Stomach (tissue), 9 donors: ENCODE results near the gene TMEM187. TPM values are rescaled to one million over a fixed set of nuclear protein-coding genes. Genes with fewer than 3 reads are reported as not detected.

Experiments used
- DNase-seq, 2 donors: peaks; one replicate each; pipeline versions ENCODE4 v3.0.0 to v3.0.0-alpha.2; 2013 to 2019
- H3K27ac ChIP-seq, 5 donors: fragments of 200-600 bp in 4 of 5; sonication (generic) in 4 of 5; one replicate each; pipeline ENCODE4 v1.5.1; 2013 to 2019; ENCODE audit warnings: mild to moderate bottlenecking in 1 of 5, moderate library complexity in 1 of 5
- H3K27me3 ChIP-seq, 3 donors: fragments of 200-600 bp; sonication (generic); one replicate each; pipeline ENCODE4 v1.5.1; 2017 to 2019; ENCODE audit warnings: mixed run types in 1 of 3
- H3K36me3 ChIP-seq, 4 donors: fragments of 200-600 bp; sonication (generic); 1 replicate in 3 of 4; 2 replicates in 1 of 4; pipeline ENCODE4 v1.5.1; 2016 to 2019
- H3K4me1 ChIP-seq, 4 donors: fragments of 200-600 bp; sonication (generic); one replicate each; pipeline ENCODE4 v1.5.1; 2016 to 2019
- H3K4me3 ChIP-seq, 4 donors: fragments of 200-600 bp; sonication (generic) in 3 of 4; one replicate each; pipeline ENCODE4 v1.5.1; 2016 to 2019; ENCODE audit warnings: mild to moderate bottlenecking in 1 of 4
- H3K9me3 ChIP-seq, 4 donors: fragments of 200-600 bp; sonication (generic); one replicate each; pipeline ENCODE4 v1.5.1; 2016 to 2019
- CTCF ChIP-seq, 7 experiments: fragments of 450-650 bp in 4 of 7; fragments of 200-600 bp in 3 of 7; sonication (generic) in 3 of 7; IDR thresholded peaks; one replicate each; pipeline ENCODE4 v1.5.1; 2016 to 2019; ENCODE audit warnings: antibody characterized with exemption in 7 of 7, control low read depth in 2 of 7, mild to moderate bottlenecking in 1 of 7
- EP300 ChIP-seq: sonication (generic); formaldehyde crosslinking; IDR thresholded peaks from one replicate; pipeline ENCODE4 v1.6.1; 2017; ENCODE audit warnings: antibody characterized with exemption
- POLR2A ChIP-seq, 4 donors: fragments of 450-650 bp; IDR thresholded peaks; one replicate each; pipeline ENCODE4 v1.6.1; 2016; ENCODE audit warnings: antibody characterized with exemption in 4 of 4, control low read depth in 2 of 4, mild to moderate bottlenecking in 1 of 4, moderate library complexity in 1 of 4
- POLR2AphosphoS5 ChIP-seq, 3 donors: sonication (generic); formaldehyde crosslinking; IDR thresholded peaks; one replicate each; pipeline ENCODE4 v1.6.1; 2016; ENCODE audit warnings: antibody characterized with exemption in 3 of 3
- WGBS, 5 donors: extraction: QIAGEN DNeasy Blood & Tissue Kit in 3 of 5; methylation state at CpG; one replicate each; pipeline versions ENCODE4 v1.1.5 to v1.1.7; 2013 to 2018; 5-methylcytosine and 5-hydroxymethylcytosine counted together
- intact Hi-C: fragments of 100-400 bp; cut with DNase I; formaldehyde crosslinking; loops from one replicate; pipeline ENCODE4 v1.15.1; 2023; ENCODE audit warnings: low total_unique reads
- polyA plus RNA-seq, 3 donors: library from polyadenylated mRNA; stranded (reverse); fragments of 200-250 nt; gene quantifications; one replicate each; pipeline ENCODE4 v1.2.3, GENCODE V29; 2013
- total RNA-seq, 5 donors: library from RNA; depleted of rRNA; stranded (reverse); fragments of >200 nt; gene quantifications; one replicate each; pipeline versions ENCODE4 v1.1.0 to v1.2.3, GENCODE V29; 2014 to 2016
- donor health status: healthy with polysubstance abuse.
- donor health status: Bipolar disorder and iron deficiency.
- donor health status: healthy.

TMEM187 gene
- total and polyA plus RNA-seq, 8 donors, result 0.89 to 16.2 (median 4.6) TPM; not detected in 1

GRCh38 chrX:154000051-154000450 is 27.5 kb downstream of the TMEM187 start:
- DNase-seq, result peak in 1 of 2 donors; percentile 57
- Histone ChIP-seq H3K4me1 (peaks cover 0 to 11% (median 0%) of the 10 kb centered on the region in 4 donors), H3K27ac (no peak overlapping the region), H3K36me3 (no peaks in the 10 kb centered on the region), H3K27me3 (peaks cover 0 to 8% (median 0%) of the 10 kb centered on the region in 3 donors), H3K9me3 (no peaks in the 10 kb centered on the region), H3K4me3 (peak overlapping the region in 1 of 4 donors; percentile 18)
- 34 to 70% (median 38%) methylated on average over 4 to 5 of the region's 5 CpGs for WGBS, 5 donors
- intact Hi-C loops, result no loop called here
- no peak for TF ChIP-seq CTCF (IDR thresholded peaks at IDR 0.05)
- TF ChIP-seq POLR2A (IDR thresholded peaks at IDR 0.05), result no peak
- no peak for TF ChIP-seq EP300
- TF ChIP-seq POLR2AphosphoS5 (IDR thresholded peaks at IDR 0.05), result no peak

GRCh38 chrX:154002215-154002719 is 29.7 kb downstream of the TMEM187 start:
- H3K36me3 ChIP-seq, result no peaks in the 10 kb centered on the region
- peak overlapping the region in 3 of 5 donors; percentile 14 to 68 (median 64) for H3K27ac ChIP-seq
- intact Hi-C loops, result no loop called here
- H3K4me1 ChIP-seq, result peaks cover 0 to 11% (median 0%) of the 10 kb centered on the region in 4 donors
- no peaks in the 10 kb centered on the region for H3K9me3 ChIP-seq
- DNase-seq, result peak in 1 of 2 donors; percentile 77
- peaks cover 0 to 7% (median 0%) of the 10 kb centered on the region in 3 donors for H3K27me3 ChIP-seq
- TF ChIP-seq POLR2AphosphoS5 (IDR thresholded peaks at IDR 0.05) (no peak), EP300 (no peak), POLR2A (IDR thresholded peaks at IDR 0.05) (no peak), CTCF (IDR thresholded peaks at IDR 0.05) (no peak)
- no peak overlapping the region for H3K4me3 ChIP-seq
- 56 to 86% (median 79%) methylated on average over 9 to 17 of the region's 17 CpGs for WGBS, 5 donors

GRCh38 chrX:154004315-154004714 is 31.8 kb downstream of the TMEM187 start:
- H3K4me1 ChIP-seq, result peaks cover 0 to 10% (median 0%) of the 10 kb centered on the region in 4 donors
- TF ChIP-seq CTCF (IDR thresholded peaks at IDR 0.05) (no peak), POLR2A (IDR thresholded peaks at IDR 0.05) (no peak), EP300 (no peak), POLR2AphosphoS5 (IDR thresholded peaks at IDR 0.05) (no peak)
- no peaks in the 10 kb centered on the region for H3K27me3 ChIP-seq
- H3K27ac ChIP-seq, result no peak overlapping the region
- 78 to 88% (median 84%) methylated on average over 11 of the region's 11 CpGs for WGBS, 5 donors
- no peak overlapping the region for H3K4me3 ChIP-seq
- intact Hi-C loops, result no loop called here
- no peak for DNase-seq
- no peaks in the 10 kb centered on the region for H3K9me3 ChIP-seq
- peaks cover 0 to 4% (median 0%) of the 10 kb centered on the region in 4 donors for H3K36me3 ChIP-seq

GRCh38 chrX:154006947-154007346 is 34.4 kb downstream of the TMEM187 start:
- DNase-seq, result no peak
- intact Hi-C loops, result no loop called here

More at GRCh38 chrX:154006947-154007346, 34.4 kb downstream of the TMEM187 start:
- Histone ChIP-seq H3K4me1 (no peaks in the 10 kb centered on the region), H3K4me3 (no peak overlapping the region), H3K9me3 (no peaks in the 10 kb centered on the region), H3K27ac (no peak overlapping the region), H3K36me3 (peaks cover 0 to 20% (median 4%) of the 10 kb centered on the region in 4 donors), H3K27me3 (peaks cover 0 to 5% (median 0%) of the 10 kb centered on the region in 3 donors)
- WGBS, 5 donors, result 89 to 92% (median 90%) methylated on average over 7 to 20 of the region's 20 CpGs
- no peak for TF ChIP-seq CTCF (IDR thresholded peaks at IDR 0.05)
- no peak for TF ChIP-seq POLR2AphosphoS5 (IDR thresholded peaks at IDR 0.05)
- no peak for TF ChIP-seq POLR2A (IDR thresholded peaks at IDR 0.05)
- TF ChIP-seq EP300, result no peak
